ENCODE data around the gene DPM2. TPM values are rescaled to one million over a fixed set of nuclear protein-coding genes. Genes with fewer than 3 reads are reported as not detected.

The DPM2 gene
- total and polyA plus RNA-seq, 4 donors: 18.2 to 26.3 (median 21.4) TPM

DNA sequence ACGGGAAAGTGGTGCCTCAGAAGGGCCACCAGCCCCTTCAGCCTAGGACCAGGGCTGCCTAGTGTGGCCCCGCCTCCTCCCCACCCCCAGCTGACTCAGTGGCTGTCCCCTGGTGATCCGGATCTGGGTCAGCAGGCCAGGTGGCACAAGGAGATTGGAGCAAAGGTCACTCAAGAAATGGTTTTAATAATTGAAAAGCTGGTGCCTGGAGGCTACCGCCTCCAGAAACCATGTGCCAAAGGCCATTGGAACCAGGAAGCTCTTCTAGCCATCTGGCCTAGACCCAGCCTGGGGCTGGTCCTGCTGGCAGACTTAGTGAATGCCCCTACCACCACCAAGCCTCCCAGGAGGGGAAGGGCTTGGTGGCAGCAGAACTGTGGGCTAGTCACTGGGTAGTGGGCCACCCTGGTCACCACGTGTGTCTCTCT lies 22.3 kb downstream of the DPM2 start:
- Histone ChIP-seq H3K27ac (ENCODE audit: low read depth in 1 of 2, low read length in 2 of 2) (no peak overlapping the region), H3K9me3 (ENCODE audit: control insufficient read depth, low read length) (no peaks in the 10 kb centered on the region), H3K36me3 (ENCODE audit: control insufficient read depth in 1 of 2, insufficient read depth in 2 of 2, low read length in 1 of 2) (peaks cover 0 to 4% of the 10 kb centered on the region in 2 donors), H3K4me1 (ENCODE audit: control insufficient read depth in 1 of 2, insufficient read depth in 2 of 2, low read length in 2 of 2) (no peaks in the 10 kb centered on the region), H3K4me3 (ENCODE audit: low read length in 2 of 2) (peak overlapping the region in 1 of 2 donors; percentile 44), H3K27me3 (ENCODE audit: control insufficient read depth in 1 of 2, insufficient read depth in 2 of 2, low read length in 1 of 2) (no peaks in the 10 kb centered on the region)
- WGBS, 2 donors: 73 to 74% methylated on average over 5 of the region's 5 CpGs
- ATAC-seq (ENCODE audit: low FRiP score) (no peak), DNase-seq (peak in 1 of 2 donors; percentile 62)
- intact Hi-C loops (cut with DNase I): loop anchor here (5.0 kb wide), 2 partner anchors 38 to 128 kb away; partner anchors contain the start of genes AK1 (in 1 of the 2) and CDK9 (in 1 of the 2)

DNA sequence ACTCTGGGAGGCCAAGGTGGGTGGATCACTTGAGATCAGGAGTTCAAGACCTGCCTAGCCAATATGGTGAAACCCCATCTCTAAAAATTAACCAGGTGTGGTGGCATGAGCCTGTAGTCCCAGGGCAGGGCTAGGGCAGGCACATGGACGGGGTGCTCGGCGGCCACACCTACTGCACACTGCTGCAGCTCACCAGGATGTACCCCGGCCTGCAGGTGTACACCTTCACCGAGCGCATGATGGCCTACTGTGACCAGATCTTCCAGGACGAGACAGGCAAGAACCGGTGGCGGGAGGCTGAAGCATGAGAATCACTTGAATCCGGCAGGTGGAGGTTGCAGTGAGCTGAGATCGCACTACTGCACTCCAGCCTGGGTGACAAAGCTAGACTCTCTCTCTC lies 24.0 kb downstream of the DPM2 start:
- no peaks in the 10 kb centered on the region for H3K9me3 ChIP-seq (ENCODE audit: control insufficient read depth, low read length)
- no peaks in the 10 kb centered on the region for H3K4me1 ChIP-seq (ENCODE audit: control insufficient read depth in 1 of 2, insufficient read depth in 2 of 2, low read length in 2 of 2)
- DNase-seq: no peak
- H3K27ac ChIP-seq (ENCODE audit: low read depth in 1 of 2, low read length in 2 of 2): no peak overlapping the region
- WGBS, 2 donors: 95% methylated on average over 11 of the region's 11 CpGs
- H3K36me3 ChIP-seq (ENCODE audit: control insufficient read depth in 1 of 2, insufficient read depth in 2 of 2, low read length in 1 of 2): peaks cover 0 to 4% of the 10 kb centered on the region in 2 donors
- H3K27me3 ChIP-seq (ENCODE audit: control insufficient read depth in 1 of 2, insufficient read depth in 2 of 2, low read length in 1 of 2): no peaks in the 10 kb centered on the region
- H3K4me3 ChIP-seq (ENCODE audit: low read length in 2 of 2): no peak overlapping the region
- intact Hi-C loops (cut with DNase I): no loop called here
- no peak for ATAC-seq (ENCODE audit: low FRiP score)

DNA sequence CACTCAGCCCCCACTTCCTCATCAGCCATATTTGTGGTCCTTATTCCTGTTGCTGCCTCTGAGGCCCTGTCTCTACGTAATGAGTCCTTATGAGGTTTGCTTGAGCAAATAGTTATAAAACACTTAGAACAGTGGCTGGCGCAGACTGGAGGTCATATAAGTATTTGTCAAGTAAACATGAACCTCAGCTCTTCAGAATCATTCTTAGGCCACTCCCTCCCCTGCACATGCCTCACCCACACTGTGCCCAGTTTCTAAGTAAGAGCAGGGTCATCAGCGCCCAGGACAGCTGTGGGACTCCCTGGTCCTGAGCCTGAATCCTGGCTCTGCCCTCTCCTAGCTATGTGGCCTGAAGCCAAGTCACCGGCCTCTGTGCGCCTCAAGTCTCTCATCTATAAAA lies 24.8 kb downstream of the DPM2 start:
- Histone ChIP-seq H3K27ac (ENCODE audit: low read depth in 1 of 2, low read length in 2 of 2) (no peak overlapping the region), H3K4me1 (ENCODE audit: control insufficient read depth in 1 of 2, insufficient read depth in 2 of 2, low read length in 2 of 2) (no peaks in the 10 kb centered on the region), H3K9me3 (ENCODE audit: control insufficient read depth, low read length) (no peaks in the 10 kb centered on the region), H3K4me3 (ENCODE audit: low read length in 2 of 2) (no peak overlapping the region), H3K27me3 (ENCODE audit: control insufficient read depth in 1 of 2, insufficient read depth in 2 of 2, low read length in 1 of 2) (no peaks in the 10 kb centered on the region), H3K36me3 (ENCODE audit: control insufficient read depth in 1 of 2, insufficient read depth in 2 of 2, low read length in 1 of 2) (peaks cover 0 to 4% of the 10 kb centered on the region in 2 donors)
- ATAC-seq (ENCODE audit: low FRiP score): no peak
- WGBS, 2 donors: 81 to 88% methylated on average over 5 of the region's 5 CpGs
- no peak for DNase-seq
- intact Hi-C loops (cut with DNase I): no loop called here

DNA sequence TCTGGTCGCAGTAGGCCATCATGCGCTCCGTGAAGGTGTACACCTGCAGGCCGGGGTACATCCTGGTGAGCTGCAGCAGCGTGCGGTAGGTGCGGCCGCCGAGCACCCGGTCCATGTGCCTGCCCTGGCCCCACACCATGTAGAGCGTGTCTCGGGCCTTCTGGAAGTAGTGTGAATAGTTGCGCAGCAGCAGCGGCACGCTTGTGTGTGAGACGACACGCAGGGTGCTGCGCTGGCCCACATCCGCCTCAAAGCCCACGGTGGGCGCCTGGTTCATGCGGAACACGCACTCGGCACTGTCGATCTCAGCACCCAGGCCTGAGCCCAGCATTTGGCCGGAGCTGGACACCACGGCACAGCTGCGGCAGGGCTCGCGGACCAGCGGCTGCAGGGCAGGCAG lies 25.4 kb downstream of the DPM2 start:
- H3K4me1 ChIP-seq (ENCODE audit: control insufficient read depth in 1 of 2, insufficient read depth in 2 of 2, low read length in 2 of 2): no peaks in the 10 kb centered on the region
- DNase-seq (peak in 1 of 2 donors; percentile 46), ATAC-seq (ENCODE audit: low FRiP score) (no peak)
- 94 to 95% methylated on average over 31 of the region's 31 CpGs for WGBS, 2 donors
- H3K36me3 ChIP-seq (ENCODE audit: control insufficient read depth in 1 of 2, insufficient read depth in 2 of 2, low read length in 1 of 2): peaks cover 0 to 4% of the 10 kb centered on the region in 2 donors
- H3K4me3 ChIP-seq (ENCODE audit: low read length in 2 of 2): no peak overlapping the region
- no peaks in the 10 kb centered on the region for H3K27me3 ChIP-seq (ENCODE audit: control insufficient read depth in 1 of 2, insufficient read depth in 2 of 2, low read length in 1 of 2)
- no peak overlapping the region for H3K27ac ChIP-seq (ENCODE audit: low read depth in 1 of 2, low read length in 2 of 2)
- H3K9me3 ChIP-seq (ENCODE audit: control insufficient read depth, low read length): no peaks in the 10 kb centered on the region
- intact Hi-C loops (cut with DNase I): no loop called here

DNA sequence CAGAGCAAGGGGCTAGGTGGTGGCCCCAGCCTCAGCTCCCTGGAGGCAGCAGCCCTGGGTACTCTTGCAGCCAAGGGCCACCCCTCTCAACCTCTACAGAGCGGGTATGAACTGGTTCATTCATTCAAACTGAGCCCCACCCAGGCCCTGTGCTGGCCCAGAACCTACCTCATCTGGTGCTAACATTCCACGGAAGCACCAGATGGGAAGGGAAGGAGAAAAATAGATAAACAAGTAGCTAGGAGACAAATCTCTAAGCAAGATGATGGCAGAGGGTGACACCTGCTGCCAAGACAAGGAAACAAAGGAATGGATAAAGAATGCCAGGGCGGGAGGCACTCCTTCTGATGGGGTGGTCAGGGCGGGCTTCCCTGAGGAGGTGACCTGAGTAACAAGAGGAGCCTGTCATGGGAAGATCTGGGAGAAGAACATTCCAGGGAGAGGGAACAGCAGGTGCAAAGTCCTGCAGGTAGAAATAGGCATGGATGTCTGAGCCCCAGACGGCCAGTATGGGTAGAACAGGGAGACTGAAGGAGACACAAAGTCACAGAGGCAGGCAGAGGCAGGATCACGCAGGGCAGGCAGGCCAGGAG lies 26.9 kb downstream of the DPM2 start:
- peaks cover 0 to 4% of the 10 kb centered on the region in 2 donors for H3K36me3 ChIP-seq (ENCODE audit: control insufficient read depth in 1 of 2, insufficient read depth in 2 of 2, low read length in 1 of 2)

DNA sequence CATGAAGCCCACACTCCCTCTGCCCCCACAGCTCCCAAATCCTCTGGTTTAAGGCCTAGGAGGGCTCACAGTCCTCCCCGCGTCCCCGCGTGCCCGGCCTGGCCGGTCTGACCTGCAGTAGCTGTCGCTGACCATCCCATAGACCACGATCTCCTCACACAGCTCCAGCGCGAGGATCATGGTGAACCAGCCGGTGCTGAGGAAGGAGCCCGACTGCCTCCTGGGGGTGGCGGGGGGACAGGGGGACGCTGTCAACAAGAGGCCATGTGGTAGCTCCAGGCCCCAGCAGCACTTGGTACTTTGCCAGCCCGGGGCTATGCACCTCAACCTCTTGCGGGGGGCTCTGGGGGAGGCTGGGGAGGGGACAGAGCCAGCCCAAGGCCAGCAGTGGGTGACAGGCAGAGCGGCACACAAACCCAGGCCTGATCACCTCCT lies 27.8 kb downstream of the DPM2 start:
- H3K4me3 ChIP-seq (ENCODE audit: low read length in 2 of 2): no peak overlapping the region
- H3K36me3 ChIP-seq (ENCODE audit: control insufficient read depth in 1 of 2, insufficient read depth in 2 of 2, low read length in 1 of 2): peaks cover 0 to 4% of the 10 kb centered on the region in 2 donors
- no peak for ATAC-seq (ENCODE audit: low FRiP score)
- intact Hi-C loops (cut with DNase I): no loop called here
- WGBS, 2 donors: 86% methylated on average over 17 of the region's 17 CpGs
- no peak overlapping the region for H3K27ac ChIP-seq (ENCODE audit: low read depth in 1 of 2, low read length in 2 of 2)
- H3K4me1 ChIP-seq (ENCODE audit: control insufficient read depth in 1 of 2, insufficient read depth in 2 of 2, low read length in 2 of 2): no peaks in the 10 kb centered on the region
- peak in 1 of 2 donors; percentile 54 for DNase-seq
- H3K9me3 ChIP-seq (ENCODE audit: control insufficient read depth, low read length): no peaks in the 10 kb centered on the region
- H3K27me3 ChIP-seq (ENCODE audit: control insufficient read depth in 1 of 2, insufficient read depth in 2 of 2, low read length in 1 of 2): no peaks in the 10 kb centered on the region

More for the DNA sequence above, 26.9 kb downstream of the DPM2 start:
- no peaks in the 10 kb centered on the region for H3K4me1 ChIP-seq (ENCODE audit: control insufficient read depth in 1 of 2, insufficient read depth in 2 of 2, low read length in 2 of 2)
- no peaks in the 10 kb centered on the region for H3K27me3 ChIP-seq (ENCODE audit: control insufficient read depth in 1 of 2, insufficient read depth in 2 of 2, low read length in 1 of 2)
- no peaks in the 10 kb centered on the region for H3K9me3 ChIP-seq (ENCODE audit: control insufficient read depth, low read length)
- 71 to 74% methylated on average over 6 of the region's 6 CpGs for WGBS, 2 donors
- ATAC-seq (ENCODE audit: low FRiP score) (no peak), DNase-seq (no peak)
- intact Hi-C loops (cut with DNase I): no loop called here
- H3K27ac ChIP-seq (ENCODE audit: low read depth in 1 of 2, low read length in 2 of 2): no peak overlapping the region
- no peak overlapping the region for H3K4me3 ChIP-seq (ENCODE audit: low read length in 2 of 2)

DNA sequence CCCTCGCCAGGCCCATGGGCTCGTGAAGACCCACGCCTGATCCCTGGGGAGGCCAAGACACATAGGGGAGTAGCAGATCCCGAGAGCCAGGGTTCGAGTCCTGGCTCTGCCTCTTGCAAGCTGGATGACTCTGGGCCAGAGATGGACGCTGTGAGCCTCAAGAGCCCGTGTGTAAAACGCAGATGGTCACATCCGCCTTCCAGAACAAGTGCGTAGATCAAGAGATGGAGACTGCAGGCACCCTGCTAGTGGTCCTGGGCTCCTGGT lies 29.1 kb downstream of the DPM2 start:
- intact Hi-C loops (cut with DNase I): no loop called here
- no peaks in the 10 kb centered on the region for H3K4me1 ChIP-seq (ENCODE audit: control insufficient read depth in 1 of 2, insufficient read depth in 2 of 2, low read length in 2 of 2)
- WGBS, 2 donors: 89 to 92% methylated on average over 10 of the region's 10 CpGs
- H3K36me3 ChIP-seq (ENCODE audit: control insufficient read depth in 1 of 2, insufficient read depth in 2 of 2, low read length in 1 of 2): peaks cover 0 to 4% of the 10 kb centered on the region in 2 donors
- H3K9me3 ChIP-seq (ENCODE audit: control insufficient read depth, low read length): no peaks in the 10 kb centered on the region
- H3K4me3 ChIP-seq (ENCODE audit: low read length in 2 of 2): no peak overlapping the region
- no peaks in the 10 kb centered on the region for H3K27me3 ChIP-seq (ENCODE audit: control insufficient read depth in 1 of 2, insufficient read depth in 2 of 2, low read length in 1 of 2)
- ATAC-seq (ENCODE audit: low FRiP score) (no peak), DNase-seq (no peak)
- H3K27ac ChIP-seq (ENCODE audit: low read depth in 1 of 2, low read length in 2 of 2): no peak overlapping the region

DNA sequence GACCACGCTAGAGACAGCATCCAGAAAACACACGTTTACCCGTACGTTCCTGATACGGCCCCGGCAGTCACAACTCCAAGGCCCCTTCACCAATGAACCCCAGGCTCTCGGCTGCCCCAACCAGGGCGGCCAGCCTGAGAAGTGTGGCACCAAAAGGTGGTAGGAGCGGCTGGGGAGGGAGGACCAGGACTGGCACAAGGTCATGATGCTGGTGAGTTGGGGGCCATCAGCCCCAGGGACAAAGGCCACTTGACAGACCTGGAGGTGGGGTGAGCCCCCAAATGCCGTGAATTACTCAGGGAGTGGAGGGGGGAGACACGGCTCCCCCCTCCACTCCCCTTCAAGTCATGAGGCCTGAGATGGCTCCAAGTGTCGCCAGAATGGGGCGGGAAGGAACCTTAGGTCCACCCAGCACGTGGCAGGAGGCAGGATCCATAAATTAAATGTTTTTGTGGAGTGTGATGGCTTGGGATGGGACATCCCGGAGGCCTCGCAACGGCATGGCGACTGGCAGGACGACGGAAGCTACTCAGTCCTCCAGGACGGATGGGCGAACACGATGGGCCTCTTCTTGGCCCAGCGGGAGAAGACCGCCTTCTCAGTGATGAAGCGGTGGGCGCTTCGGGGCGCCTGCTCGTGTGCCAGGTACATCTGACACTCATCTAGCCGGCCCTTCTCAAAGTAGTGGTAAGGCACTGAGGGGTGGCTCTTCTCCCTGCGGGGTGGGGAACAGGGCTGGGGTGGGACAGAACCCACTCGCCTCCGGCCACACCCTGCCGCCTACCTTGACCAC lies 29.6 kb downstream of the DPM2 start:
- ATAC-seq (ENCODE audit: low FRiP score) (no peak), DNase-seq (peak in 1 of 2 donors; percentile 45)
- H3K27ac ChIP-seq (ENCODE audit: low read depth in 1 of 2, low read length in 2 of 2): no peak overlapping the region
- no peaks in the 10 kb centered on the region for H3K9me3 ChIP-seq (ENCODE audit: control insufficient read depth, low read length)
- peaks cover 0 to 4% of the 10 kb centered on the region in 2 donors for H3K36me3 ChIP-seq (ENCODE audit: control insufficient read depth in 1 of 2, insufficient read depth in 2 of 2, low read length in 1 of 2)
- no peak overlapping the region for H3K4me3 ChIP-seq (ENCODE audit: low read length in 2 of 2)
- H3K27me3 ChIP-seq (ENCODE audit: control insufficient read depth in 1 of 2, insufficient read depth in 2 of 2, low read length in 1 of 2): no peaks in the 10 kb centered on the region
- no peaks in the 10 kb centered on the region for H3K4me1 ChIP-seq (ENCODE audit: control insufficient read depth in 1 of 2, insufficient read depth in 2 of 2, low read length in 2 of 2)
- intact Hi-C loops (cut with DNase I): no loop called here
- WGBS, 2 donors: 85 to 86% methylated on average over 34 to 35 of the region's 35 CpGs

DNA sequence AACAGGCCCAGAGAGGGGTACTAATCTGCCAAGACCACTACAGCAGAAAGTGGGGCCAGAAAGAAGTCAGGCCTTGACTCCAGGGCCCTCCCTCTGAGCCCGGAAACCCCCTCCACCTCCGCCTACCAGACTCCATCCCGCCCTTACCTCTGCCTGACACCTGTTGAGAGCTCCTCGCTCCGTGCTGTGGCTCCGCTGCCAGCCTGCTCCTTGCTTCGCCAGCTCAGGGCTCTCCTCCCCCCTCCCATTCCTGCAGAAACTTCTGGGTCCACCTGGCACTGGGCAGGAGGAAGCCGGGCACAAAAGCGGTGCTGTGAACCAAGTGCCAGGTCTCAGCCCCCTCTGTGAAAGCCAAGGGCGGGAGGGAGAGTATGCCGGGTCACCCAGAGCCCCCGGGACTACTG lies 31.9 kb downstream of the DPM2 start:
- H3K4me1 ChIP-seq (ENCODE audit: control insufficient read depth in 1 of 2, insufficient read depth in 2 of 2, low read length in 2 of 2): no peaks in the 10 kb centered on the region
- peak in 1 of 2 donors; percentile 55 for DNase-seq
- no peaks in the 10 kb centered on the region for H3K36me3 ChIP-seq (ENCODE audit: control insufficient read depth in 1 of 2, insufficient read depth in 2 of 2, low read length in 1 of 2)
- no peaks in the 10 kb centered on the region for H3K27me3 ChIP-seq (ENCODE audit: control insufficient read depth in 1 of 2, insufficient read depth in 2 of 2, low read length in 1 of 2)
- no peaks in the 10 kb centered on the region for H3K9me3 ChIP-seq (ENCODE audit: control insufficient read depth, low read length)
- no peak overlapping the region for H3K4me3 ChIP-seq (ENCODE audit: low read length in 2 of 2)
- WGBS, 2 donors: 22 to 30% methylated on average over 12 of the region's 12 CpGs
- intact Hi-C loops (cut with DNase I): no loop called here
- no peak for ATAC-seq (ENCODE audit: low FRiP score)
- H3K27ac ChIP-seq (ENCODE audit: low read depth in 1 of 2, low read length in 2 of 2): peak overlapping the region; percentile 11 to 14
